K562 treated with DMSO at 1 percent for 24 hours (cell line): ENCODE measurements around the gene ELMOD3. TPM values are rescaled to one million over a fixed set of nuclear protein-coding genes. Genes with fewer than 3 reads are reported as not detected.

Experiments used
- total RNA-seq: library from RNA; unstranded; fragments of 300-600 nt; gene quantifications from 2 replicates; pipeline ENCODE4 v1.2.3, GENCODE V29; 2022; ENCODE audit warnings: low read depth; ENCODE audit not compliant: insufficient read depth

The ELMOD3 gene
- 20.5 and 24.0 TPM in 2 replicates for total RNA-seq

GRCh38 chr2:85354286-85355072 is at the start of gene ELMOD3, which contains the start of gene RETSAT:
ELMOD3 (plus strand) TSS chr2:85354769; CDS start chr2:85357199, 2,430 bp downstream.
RETSAT (minus strand) TSS chr2:85354528; CDS start chr2:85354507, 21 bp downstream.

GRCh38 chr2:85327822-85328617 is 26.5 kb upstream of the ELMOD3 start, which contains the start of gene TGOLN2:
TGOLN2 (minus strand) TSS chr2:85327989; CDS start chr2:85327962, 27 bp downstream.

GRCh38 chr2:85409845-85410583 is 55.4 kb downstream of the ELMOD3 start, which contains the start of gene CAPG:
CAPG (minus strand) TSS chr2:85410366; CDS start chr2:85402145, 8,221 bp downstream.

DNA sequence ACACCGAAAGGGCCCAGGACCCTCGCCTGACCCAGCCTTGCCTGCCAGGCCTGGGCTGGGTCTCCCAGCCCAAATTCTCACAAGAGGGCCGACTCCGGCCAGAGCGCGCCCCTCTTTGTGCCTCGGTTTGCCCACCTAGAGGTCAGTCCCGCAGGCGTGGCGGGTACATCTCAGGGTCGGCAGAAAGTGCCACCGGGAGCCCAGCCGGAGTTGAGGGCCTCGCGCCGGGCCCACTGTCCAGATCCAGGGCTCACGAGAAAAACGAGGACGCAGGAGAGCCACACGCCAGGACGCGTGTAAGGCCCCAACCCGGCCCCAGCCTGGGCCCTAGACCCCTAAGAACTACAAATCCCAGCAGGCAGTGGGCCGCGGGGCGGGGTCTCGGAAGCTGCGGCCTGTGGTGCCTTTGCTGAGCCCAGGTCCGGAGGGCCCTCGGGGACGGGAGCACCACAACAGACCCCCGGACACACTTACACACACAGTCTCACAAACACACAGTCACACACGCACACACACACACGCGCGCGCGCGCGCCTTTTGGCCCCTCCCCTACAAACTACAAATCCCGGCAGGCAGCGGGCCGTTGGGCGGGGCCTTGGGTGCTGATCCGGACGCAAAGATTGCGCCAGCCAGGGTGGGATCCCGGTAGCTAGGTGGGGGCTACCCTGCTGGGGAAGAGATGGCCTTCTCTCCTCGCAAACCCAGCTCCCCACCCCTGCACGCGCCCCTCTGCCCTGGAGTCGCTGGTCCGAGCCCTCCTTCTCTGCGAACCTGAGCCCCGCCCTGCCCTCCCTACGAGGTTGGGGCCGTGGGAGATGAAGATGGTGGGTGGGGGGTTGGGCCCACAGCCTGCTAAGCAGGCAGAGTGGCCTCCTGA is 63.8 kb downstream of the ELMOD3 start, which contains the start of gene SH2D6:
Gene SH2D6 (plus strand): TSS at position 583 of the 877 bp plus-strand sequence. CDS start 10,752 bp downstream, outside the sequence.

Other genes starting within 250 kb of the ELMOD3 start
- 0.30 TPM in 1 of 2 replicates, not detected in the other for gene TCF7L1, start 221.4 kb upstream of the ELMOD3 start, total RNA-seq
- 46.0 and 47.5 TPM in 2 replicates for gene TGOLN2, start 26.8 kb upstream of the ELMOD3 start, total RNA-seq
- gene RETSAT, start 241 bp upstream of the ELMOD3 start, total RNA-seq = 37.9 and 40.4 TPM in 2 replicates
- 125 and 132 TPM in 2 replicates for gene CAPG, start 55.6 kb downstream of the ELMOD3 start, total RNA-seq
- 0.76 TPM in 1 of 2 replicates, not detected in the other for gene SH2D6, start 63.9 kb downstream of the ELMOD3 start, total RNA-seq
- gene MAT2A, start 184.4 kb downstream of the ELMOD3 start, total RNA-seq = 115 and 128 TPM in 2 replicates
- 27.4 and 29.3 TPM in 2 replicates for gene GGCX, start 206.7 kb downstream of the ELMOD3 start, total RNA-seq
- 164 and 167 TPM in 2 replicates for gene VAMP8, start 222.8 kb downstream of the ELMOD3 start, total RNA-seq
- 2.6 and 5.3 TPM in 2 replicates for gene VAMP5, start 229.7 kb downstream of the ELMOD3 start, total RNA-seq
- gene RNF181, start 241.0 kb downstream of the ELMOD3 start, total RNA-seq = 272 and 273 TPM in 2 replicates
- 23.7 and 25.1 TPM in 2 replicates for gene TMEM150A, start 247.9 kb downstream of the ELMOD3 start, total RNA-seq